OCI-M1 (cell line): Measurements from ENCODE around the gene CDC14B.
A peak's percentile ranks its signal among the peaks of the same experiment; 100 is the strongest.
"Not testable (repeated sequence)": the region's sequence is repeated elsewhere in the genome, so short reads cannot be mapped to it uniquely, and the experiment has no call there.

Experiments
- DNase-seq: peaks from one replicate; lab custom pipeline; 2025; lab: John Stamatoyannopoulos, UW

Gene CDC14B

DNA sequence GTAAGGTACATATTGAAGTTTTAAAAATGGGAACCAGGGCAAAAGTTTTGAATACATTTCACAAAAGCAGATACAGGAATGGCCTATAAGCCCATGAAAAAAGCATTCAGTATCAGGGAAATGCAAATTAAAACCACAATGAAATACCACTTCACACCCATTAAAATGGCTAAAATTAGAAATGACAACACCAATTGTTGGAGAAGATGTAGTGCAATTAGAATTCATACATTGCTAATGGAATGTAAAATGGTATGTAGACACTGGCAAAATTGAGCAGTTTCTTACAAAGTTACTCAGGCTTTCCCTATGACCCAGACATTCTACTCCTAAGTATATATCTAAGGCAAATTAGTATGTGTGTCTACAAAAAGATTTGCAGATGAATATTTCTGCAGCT, 34.2 kb downstream of the CDC14B start:
- DNase-seq: no peak

DNA sequence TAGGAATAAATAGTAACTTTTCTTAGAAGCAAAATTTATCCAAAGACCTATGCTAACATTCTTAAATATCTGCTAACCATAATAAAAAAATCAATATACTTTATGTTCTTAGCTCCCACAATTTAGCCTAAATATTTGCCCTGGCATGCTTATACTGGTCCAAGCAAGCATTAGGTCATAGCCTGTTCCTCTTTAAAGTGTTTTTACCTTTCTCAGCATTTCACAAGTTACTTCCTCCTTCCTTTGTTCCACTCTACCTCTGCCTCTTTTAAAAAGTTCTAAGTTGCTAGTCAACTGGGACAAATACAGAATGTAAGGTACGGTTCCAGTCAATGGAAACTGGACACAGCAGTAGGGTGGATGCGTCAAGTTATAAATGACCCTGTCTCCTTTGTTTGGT, 37.4 kb downstream of the CDC14B start:
- not testable (repeated sequence) for DNase-seq

DNA sequence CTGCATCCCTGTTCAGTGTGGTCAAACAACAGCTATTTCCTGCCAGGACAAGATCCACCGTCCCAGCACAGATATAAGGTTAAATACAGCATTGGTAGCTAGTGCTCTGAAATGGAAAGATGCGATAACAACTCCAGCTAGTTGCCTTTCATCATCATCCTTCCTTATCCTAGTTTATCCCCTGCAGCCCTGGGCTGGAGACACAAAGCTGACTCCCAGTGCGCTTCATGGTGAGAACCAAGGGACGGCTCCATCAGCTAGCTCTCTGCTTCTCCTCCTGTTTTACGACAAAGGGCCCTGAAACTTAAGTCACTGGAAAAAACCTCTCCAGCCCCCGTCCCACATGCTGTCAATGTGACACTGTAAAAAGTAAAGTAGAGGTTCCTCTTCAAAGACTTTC, 37.9 kb downstream of the CDC14B start:
- no peak for DNase-seq

DNA sequence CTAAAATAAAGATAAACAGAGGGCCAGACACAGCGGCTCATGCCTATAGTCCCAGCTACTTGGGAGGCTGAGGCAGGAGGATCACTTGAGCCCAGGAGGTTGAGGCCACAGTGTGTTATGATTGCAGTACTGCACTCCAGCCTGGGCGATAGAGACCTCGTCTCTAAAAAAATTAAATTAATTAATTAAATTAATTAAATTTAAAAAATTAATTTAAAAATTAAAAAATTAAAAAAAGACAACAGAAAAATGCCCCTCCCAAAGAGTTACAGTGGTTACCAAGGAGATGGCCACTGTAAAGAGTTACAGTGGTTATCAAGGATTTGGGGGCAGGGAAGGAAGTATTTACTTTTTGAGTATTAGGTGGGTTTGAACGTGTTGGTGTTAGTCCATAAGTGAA, 38.3 kb downstream of the CDC14B start:
- no peak for DNase-seq

DNA sequence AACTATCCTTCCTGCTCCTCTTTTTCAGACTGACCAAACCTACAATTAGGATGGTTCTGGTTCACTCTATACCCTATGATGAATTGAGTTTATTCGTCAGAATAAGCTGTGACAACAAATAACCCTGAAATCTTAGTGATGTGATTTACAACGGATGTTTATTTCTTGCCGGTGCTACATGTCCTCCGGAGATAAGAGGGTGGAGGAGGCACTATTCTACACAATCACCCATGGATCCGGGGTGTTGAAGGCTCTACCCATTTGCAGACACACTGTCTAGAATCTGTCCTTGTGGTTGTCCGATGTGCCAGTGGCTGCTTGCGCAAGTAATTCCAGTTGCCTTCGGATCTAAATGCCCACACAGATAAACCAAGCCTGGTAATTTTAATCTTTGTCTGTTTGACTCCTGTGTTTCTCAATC, 44.7 kb downstream of the CDC14B start:
- DNase-seq: peak; percentile 51

DNA sequence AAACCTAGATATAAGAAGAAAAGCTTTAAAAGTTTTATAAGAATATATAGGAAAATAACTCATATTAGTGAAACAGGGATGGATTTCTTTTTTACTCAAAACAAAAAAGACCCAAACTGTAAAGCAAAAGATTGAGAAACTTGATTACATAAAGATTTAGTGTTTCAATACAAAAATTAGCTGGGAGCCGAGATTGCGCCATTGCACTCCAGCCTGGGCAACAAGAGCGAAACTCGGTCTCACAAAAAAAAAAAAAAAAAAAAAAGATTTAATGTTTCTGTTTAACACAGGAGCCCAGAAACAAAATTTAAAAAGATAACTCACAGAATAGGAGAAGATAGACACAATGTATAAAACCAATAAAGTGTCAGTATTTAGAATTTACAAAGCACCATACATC, 45.2 kb downstream of the CDC14B start:
- DNase-seq: no peak

DNA sequence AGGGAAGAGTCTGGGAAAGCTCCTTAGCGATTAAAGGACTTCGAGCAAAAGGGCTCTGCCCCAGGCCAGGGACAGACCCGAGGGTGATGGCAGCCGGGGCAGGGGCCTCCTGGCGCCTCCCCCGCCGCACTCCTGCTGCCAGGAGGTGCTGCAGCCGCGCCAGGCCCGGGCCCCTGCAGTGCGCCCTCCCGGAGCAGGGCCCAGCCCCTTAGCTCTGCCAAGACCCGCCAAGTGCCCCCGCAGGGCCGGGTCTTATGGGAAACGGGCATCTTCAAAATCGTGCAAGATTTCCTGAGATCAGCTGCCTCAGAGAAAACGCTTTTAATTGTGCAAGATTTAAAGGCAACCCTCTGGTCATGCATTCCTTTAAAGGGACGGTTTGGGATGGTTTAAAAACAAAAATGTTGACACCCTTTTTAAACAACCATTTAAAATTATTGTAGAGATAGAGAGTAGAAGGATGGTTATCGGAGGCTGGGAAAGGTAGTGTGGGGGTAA, 52.4 kb downstream of the CDC14B start:
- no peak for DNase-seq

DNA sequence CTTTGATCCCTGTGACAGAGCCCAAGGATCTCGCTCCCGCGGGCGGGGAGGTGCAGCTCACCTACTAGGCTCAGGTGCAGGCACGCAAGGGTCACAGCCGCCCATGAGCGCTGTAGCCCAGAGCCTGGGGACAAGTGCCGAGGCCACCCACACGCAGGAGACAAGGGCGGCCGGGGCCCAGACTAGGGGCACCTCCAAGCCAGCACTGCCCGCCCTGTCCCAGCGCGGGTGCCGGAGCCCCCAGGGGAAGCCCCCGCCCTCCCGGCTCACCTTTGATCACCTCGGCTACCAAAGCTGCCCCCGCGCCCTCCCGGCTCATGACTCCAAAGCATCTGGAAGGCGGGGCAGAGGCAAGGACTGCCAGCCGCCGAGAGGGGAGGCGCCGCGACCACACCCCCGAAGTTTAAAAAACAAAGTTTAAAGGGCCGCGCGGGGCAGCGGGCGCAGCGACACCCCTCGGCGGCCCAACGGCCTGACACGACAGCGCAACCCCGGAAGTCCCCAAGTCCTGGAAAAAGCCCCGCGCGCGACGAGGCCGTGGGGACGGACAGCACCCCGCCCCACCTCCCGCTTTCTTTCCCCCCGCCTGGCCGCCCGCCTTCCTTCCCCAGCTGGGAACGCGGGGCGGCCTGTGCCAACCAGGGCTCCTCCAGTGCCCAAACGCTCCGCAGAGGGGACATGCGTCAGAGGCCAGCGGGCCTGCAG, 53.0 kb downstream of the CDC14B start:
- peak; percentile 79 for DNase-seq

DNA sequence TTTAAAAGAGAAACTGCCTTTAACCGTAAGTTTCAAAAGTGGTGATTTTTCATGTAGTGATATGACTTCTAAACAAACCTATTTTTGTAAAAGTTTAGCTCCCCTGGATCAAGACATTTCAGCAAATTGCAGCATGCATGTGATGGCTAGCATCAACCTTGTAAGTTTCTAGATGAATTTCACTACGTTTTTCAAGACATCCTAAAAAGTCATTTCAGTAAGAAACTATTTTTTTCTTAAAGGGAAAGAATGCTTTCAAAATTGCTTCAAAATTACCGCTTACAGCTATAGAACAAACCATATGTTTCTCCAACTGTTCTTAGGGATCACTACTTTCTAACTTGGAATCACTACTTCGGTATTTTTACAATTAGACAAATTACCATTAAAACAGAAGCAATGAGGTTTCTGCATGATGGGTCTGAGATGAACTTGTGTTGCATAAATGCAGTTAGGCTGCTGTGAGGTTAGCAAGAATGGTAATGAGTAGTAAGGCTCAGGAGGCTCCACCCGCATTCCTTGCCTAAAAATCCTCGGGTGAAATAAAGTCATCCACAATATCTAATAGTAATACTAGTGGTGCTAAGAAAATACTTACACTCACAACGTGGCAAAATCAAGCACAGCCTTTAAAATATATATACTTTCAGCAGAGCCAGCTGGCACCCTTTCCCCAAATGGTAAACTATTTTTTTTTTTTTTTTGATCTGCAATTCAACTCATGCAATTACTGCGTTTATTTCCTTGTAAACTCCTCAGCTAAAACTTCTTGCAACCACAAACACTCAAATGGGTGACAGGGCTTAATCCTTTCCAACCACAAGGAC, 53.8 kb downstream of the CDC14B start:
- no peak for DNase-seq

DNA sequence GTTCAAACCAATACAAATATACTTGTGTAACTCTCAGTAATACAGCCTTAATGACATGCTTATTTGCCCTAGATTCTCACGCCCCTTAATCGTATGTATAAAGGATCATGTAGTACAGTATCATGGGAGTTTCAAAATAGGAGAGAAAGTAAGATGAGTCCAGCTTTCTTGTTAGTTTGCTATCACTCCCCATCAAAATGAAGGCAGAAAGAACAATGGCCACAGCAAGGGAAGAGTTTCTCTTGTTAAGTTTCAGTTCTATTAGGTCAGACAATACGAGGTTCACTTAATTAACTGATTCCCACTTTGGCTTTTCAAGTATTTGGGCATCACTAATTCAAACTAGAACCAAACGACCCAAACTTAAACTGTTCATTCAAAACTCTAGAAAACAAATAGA, 55.4 kb downstream of the CDC14B start:
- no peak for DNase-seq

DNA sequence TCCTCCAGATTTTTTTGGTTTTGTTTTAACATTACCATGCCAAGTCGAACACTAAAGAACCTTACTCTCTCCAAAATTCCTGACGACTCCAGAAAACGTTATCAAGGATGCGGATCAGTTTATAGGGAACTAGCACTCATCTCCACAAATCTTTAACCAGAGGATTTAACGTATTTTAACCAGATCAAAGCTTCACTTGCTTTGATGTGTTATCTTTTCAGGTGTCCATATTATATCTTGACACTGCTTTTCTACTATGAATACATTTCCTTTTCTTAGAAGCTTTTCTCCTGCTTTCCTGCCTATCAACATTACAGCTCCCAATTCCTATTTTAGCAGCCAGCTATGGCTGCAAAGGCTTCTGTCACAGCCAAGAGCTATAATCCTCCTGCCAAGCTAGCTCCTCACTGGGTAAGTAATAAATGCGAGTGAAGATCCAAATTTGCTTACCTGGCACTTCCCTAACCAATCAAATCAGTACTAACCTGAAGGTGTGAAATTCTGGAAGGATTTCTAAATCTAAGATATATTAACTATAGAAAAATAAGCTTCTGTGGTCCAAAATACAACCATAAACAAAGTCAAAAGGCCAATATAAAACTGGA, 60.2 kb downstream of the CDC14B start:
- DNase-seq: no peak

DNA sequence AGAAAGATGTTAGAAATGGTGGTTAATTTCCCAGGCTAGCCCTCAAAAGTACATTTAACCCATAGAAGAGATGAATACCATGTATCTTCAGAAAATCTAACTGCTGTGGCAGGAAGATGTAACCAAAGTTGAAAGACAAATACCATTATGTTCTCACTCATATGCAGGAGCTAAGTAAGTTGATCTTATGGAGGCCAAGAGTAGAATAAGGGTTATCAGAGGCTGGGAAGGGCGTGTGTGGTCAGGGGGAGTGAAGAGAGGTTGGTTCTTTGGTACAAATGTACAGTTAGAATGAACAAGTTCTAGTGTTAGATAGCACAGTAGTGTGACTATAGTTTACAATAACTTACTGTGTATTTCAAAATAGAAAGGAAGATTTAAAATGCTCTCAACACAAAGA, 61.7 kb downstream of the CDC14B start:
- DNase-seq: peak; percentile 40

DNA sequence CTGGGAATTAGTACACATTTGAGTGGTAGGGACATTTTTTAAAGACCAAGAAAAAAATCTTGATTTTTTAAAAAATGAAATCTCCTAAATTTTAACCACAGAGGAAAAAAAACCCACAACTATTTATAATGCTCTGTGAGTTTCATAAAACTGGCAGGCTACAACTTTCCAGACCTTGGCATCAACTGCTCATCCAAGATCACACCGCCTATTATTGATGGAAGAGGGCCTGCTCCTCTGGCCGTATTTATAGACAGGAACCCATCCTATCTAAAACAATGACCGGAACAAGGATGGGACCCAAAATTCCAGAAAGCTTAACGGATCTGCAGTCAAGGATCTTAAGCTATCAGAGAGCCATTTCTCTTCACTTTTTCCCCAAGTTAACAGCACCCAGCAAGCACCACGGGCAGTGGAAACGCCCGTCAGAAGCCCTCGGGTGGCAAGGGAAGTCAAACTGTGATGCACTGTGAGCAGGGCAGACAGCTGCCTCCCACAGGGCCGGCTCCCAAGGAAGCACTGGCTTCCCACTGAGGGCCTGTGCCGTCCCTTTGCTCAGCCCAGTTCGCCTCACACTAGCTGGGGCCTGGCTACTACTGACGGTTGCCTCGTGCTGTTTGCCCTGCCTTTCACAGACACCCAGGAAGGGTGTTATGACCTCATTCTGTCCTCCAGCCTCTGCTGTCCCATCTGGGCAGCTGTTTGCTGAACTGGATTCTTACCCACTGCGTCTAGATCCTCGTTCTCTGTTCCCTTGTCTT, 62.8 kb downstream of the CDC14B start:
- no peak for DNase-seq

DNA sequence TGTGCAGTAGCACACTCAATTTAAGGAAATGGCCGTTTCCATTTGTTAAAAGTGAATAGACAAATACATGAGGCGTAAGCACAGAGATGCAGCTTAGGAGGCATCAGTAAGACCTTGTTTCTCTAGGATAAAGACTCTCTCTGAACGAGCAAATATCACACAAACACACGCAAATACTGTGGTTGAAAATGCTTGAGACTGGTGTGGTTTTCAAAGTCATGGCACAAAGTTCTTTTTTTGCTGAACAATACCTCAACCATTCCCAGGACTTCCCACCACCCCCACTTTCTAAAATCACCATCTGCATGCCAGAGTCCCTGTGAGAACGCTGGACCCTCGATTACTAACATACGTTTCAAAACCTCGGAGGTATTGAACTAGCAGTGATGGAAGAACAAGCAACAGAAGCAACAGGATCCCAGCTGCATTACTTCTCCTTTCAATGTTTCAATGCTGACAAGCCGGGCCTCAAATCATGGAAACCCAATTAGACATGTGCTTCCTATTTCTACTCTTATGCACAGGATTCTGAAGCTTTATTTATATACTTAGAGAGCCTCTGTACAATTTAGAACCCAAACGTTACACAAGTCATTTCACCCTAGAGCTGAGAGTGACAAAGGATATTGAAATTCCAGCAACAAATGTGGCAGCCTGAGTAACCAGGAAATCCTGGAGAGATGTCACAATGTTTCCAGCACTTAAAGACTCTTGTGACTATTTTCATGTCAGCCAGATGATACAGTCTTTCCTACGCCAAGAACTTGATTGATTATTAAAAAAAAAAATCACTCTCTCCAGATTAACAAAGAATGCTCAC, 63.9 kb downstream of the CDC14B start:
- no peak for DNase-seq

DNA sequence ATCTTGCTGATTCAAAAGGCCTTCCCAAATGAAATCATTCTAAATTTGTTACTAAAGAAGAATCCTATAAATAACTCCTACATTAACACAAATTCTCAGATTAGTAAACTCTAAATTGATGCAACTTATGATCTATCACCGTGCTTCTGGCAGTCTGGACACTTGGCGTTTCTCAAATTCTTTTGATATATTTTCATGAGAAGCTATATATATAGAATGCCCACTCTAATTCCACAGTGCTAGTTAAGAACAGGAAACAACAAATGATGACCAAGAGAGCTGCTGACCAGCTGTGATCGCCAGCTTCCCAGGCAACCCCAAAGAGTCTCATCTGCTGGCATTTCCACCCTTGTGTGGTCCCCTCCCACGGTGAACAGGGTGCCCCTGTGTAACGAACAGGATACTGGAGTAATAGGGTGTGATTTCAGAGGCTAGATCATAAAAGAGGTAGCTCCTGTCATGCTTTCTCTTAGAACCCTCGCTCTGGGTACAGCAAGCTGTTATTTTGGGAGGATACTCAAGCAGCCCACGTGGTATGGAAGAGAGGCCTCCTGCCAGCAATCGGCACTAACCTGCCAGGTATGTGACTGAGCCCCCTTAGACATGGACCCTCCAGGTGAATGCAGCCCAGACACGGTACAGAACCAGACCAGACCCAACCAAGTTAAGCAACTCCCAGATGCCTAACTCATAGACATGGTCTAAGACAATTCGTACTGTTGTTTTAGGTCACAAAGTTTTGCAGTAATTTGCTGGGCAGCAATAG, 64.7 kb downstream of the CDC14B start:
- no peak for DNase-seq

DNA sequence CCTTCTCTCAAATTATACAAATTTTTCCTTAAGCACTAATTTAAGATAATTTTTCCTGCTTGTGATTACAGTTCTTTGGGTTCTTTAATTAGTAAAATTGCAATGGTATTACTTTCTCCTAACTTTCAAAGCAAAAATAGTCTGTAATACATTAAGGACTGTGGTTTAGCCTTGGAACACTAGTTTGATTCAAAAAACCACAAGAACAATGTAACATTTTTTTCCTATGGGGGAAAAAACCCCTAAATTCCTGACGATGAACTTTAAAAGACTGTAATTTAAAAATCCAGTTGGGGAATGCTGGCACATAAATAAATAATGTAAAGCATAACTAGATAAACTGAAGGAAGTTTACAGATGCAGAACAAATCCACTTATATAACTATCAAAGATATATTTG, 65.3 kb downstream of the CDC14B start:
- no peak for DNase-seq

DNA sequence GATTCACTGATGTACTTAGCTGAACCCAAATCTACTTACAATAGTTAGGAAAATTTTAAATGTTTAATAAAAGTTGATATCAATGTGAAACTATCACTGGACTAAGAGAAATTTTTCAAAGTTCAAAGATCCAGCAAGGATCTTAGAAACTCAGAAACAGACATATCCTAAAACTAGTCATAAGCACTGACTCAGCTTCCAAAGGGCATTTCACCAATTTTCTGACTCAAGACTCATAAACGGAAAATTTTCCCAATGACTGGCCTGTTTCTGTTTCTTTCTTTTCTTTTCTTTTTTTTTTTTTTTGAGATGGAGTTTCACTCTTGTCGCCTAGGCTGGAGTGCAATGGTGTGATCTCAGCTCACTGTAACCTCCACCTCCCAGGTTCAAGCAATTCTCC, 66.6 kb downstream of the CDC14B start:
- no peak for DNase-seq

DNA sequence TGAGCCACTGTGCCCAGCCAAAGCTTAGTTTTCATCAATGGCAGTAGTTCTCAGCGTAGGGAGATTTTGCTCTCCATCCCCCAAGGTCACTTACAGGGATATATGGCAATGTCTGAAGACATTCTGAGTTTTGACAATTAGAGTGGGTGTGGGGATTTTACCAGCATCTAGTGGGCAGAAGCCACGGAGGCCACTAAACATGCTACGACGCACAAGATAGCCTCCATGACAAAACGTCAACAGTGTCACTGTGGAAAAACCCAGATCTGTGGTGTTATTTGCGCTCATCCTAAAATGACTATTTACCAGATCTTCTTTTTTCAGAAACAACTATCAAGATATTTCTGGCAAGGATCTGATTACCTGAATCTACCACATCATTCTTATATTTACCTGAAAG, 68.2 kb downstream of the CDC14B start:
- DNase-seq: no peak

DNA sequence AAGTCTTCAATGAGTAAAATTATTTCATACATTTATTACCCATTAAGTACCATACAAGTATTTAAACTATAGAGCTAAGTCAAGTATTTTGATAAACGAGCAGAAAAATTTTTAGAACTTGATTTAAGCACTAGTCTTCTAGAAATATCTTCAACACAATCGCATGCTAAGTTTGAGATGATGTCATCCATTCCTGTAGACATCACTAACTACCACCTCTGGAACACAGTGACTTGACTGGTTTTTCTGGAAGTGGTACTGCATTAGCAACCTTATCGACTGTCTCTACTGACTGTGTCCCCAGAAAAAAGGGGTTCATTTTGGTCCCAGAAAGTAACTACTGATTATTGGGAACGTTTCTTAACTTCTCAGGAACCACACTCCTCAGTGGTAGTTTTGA, 69.0 kb downstream of the CDC14B start:
- no peak for DNase-seq

DNA sequence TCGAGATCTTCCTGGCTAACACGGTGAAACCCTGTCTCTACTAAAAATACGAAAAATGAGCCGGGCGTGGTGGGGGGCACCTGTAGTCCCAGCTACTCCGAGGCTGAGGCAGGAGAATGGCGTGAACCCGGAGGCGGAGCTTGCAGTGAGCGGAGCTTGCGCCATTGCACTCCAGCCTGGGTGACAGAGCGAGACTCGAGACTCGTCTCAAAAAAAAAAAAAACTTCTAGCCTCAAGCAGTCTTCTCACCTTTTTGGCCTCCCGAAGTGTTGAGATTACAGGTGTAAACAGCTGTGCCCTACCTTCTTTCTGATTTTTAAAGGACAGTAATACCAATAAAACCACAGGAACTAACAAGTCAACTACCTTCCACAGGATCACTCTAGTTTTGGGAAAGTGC, 76.5 kb downstream of the CDC14B start:
- DNase-seq: not testable (repeated sequence)

DNA sequence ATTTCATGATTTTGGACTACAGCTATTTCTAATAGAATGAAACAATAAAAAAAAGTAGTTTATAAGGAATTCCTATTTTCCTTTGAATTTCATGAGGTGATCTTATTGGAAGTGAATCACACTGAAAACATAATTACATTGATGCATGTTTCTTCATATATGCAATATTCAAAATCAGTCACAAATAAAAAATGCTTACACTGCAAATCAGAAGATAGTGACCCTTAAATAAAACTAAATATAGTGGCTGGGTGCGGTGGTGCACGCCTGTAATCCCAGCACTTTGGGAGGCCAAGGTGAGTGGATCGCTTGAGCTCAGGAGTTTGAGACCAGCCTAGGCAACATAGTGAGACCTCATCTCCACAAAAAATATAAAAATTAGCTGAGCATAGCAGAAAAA, 79.5 kb downstream of the CDC14B start:
- DNase-seq: no peak
